Spleen (tissue), 11 donors: Measurements from ENCODE around the gene F11R. TPM values are rescaled to one million over a fixed set of nuclear protein-coding genes. Genes with fewer than 3 reads are reported as not detected.
A peak's percentile ranks its signal among the peaks of the same experiment; 100 is the strongest.

Source experiments
- DNase-seq: peaks from one replicate; pipeline ENCODE4 v3.0.0-alpha.2; 2020
- H3K27ac ChIP-seq, 8 donors: fragments of 200-600 bp; sonication (generic) in 7 of 8; 1 replicate in 4 of 8; 2 replicates in 4 of 8; pipeline versions ENCODE4 v1.5.0 to v1.8.0; 2016 to 2021; ENCODE audit warnings: inconsistent platforms in 4 of 8, mild to moderate bottlenecking in 4 of 8, moderate library complexity in 1 of 8
- H3K27me3 ChIP-seq, 7 donors: fragments of 200-600 bp; sonication (generic) in 6 of 7; replicated peaks in 1 of 7; 1 replicate in 4 of 7; 2 replicates in 3 of 7; pipeline versions ENCODE4 v1.5.0 to v1.8.0; 2016 to 2021; ENCODE audit warnings: inconsistent platforms in 3 of 7, mild to moderate bottlenecking in 1 of 7
- H3K36me3 ChIP-seq, 6 donors: fragments of 200-600 bp; sonication (generic) in 5 of 6; 1 replicate in 4 of 6; 2 replicates in 2 of 6; pipeline versions ENCODE4 v1.5.0 to v1.8.0; 2016 to 2021; ENCODE audit warnings: inconsistent platforms in 2 of 6
- H3K4me1 ChIP-seq, 6 donors: fragments of 200-600 bp; sonication (generic) in 5 of 6; 1 replicate in 3 of 6; 2 replicates in 3 of 6; pipeline versions ENCODE4 v1.5.0 to v1.8.0; 2016 to 2021; ENCODE audit warnings: inconsistent platforms in 3 of 6
- H3K4me3 ChIP-seq, 8 donors: fragments of 200-600 bp; sonication (generic) in 7 of 8; 1 replicate in 4 of 8; 2 replicates in 4 of 8; pipeline versions ENCODE4 v1.5.0 to v1.8.0; 2016 to 2021; ENCODE audit warnings: inconsistent platforms in 4 of 8, mild to moderate bottlenecking in 4 of 8, moderate library complexity in 2 of 8
- H3K9me3 ChIP-seq, 8 donors: fragments of 200-600 bp; sonication (generic) in 7 of 8; 1 replicate in 4 of 8; 2 replicates in 4 of 8; pipeline versions ENCODE4 v1.5.0 to v1.8.0; 2016 to 2021; ENCODE audit warnings: inconsistent platforms in 4 of 8
- POLR2A ChIP-seq, 3 donors: fragments of 450-650 bp; IDR thresholded peaks; one replicate each; pipeline ENCODE4 v1.5.1; 2017; ENCODE audit warnings: antibody characterized with exemption in 3 of 3, mild to moderate bottlenecking in 1 of 3
- POLR2AphosphoS5 ChIP-seq, 3 donors: sonication (generic); formaldehyde crosslinking; IDR thresholded peaks; one replicate each; pipeline ENCODE4 v1.5.1; 2017; ENCODE audit warnings: antibody characterized with exemption in 3 of 3
- WGBS, 5 donors: extraction: QIAGEN DNeasy Blood & Tissue Kit in 3 of 5; methylation state at CpG; one replicate each; pipeline versions ENCODE4 v1.1.5 to v1.1.7; 2013 to 2018; 5-methylcytosine and 5-hydroxymethylcytosine counted together
- intact Hi-C: fragments of 100-400 bp; cut with DNase I; formaldehyde crosslinking; loops from one replicate; pipeline ENCODE4 v1.15.0; 2023; ENCODE audit warnings: low total_unique reads
- polyA plus RNA-seq, 3 donors: library from polyadenylated mRNA; stranded (reverse); fragments of 200-250 nt; gene quantifications; one replicate each; pipeline ENCODE4 v1.2.1, GENCODE V29; 2013
- total RNA-seq, 7 donors: library from RNA; depleted of rRNA in 3 of 7; stranded (reverse); fragments of >200 nt in 3 of 7; fragmentation: NEBNext Ultra II Directional in 4 of 7; extraction: Animal tissue kit (Norgen Biotek cat#: 25700) in 4 of 7; gene quantifications; one replicate each; pipeline versions ENCODE4 v1.1.0 to v1.2.1, GENCODE V29; 2016 to 2021
- TF ChIP-seq, protein P1 (sequence below), 11 experiments: fragments of 200-600 bp in 7 of 11; fragments of 450-650 bp in 4 of 11; sonication (generic) in 4 of 11; IDR thresholded peaks in 8 of 11; conservative IDR thresholded peaks in 3 of 11; 1 replicate in 7 of 11; 2 replicates in 4 of 11; pipeline versions ENCODE4 v1.4.0 to v1.8.0; 2016 to 2021; ENCODE audit warnings: antibody characterized with exemption in 11 of 11, inconsistent platforms in 4 of 11, mild to moderate bottlenecking in 1 of 11
- donor health status: healthy with polysubstance abuse.
- donor health status: DM: no; HTN: no; CAD: no; lungs with moderate emphysema.
- donor health status: DM: no; HTN: no; CAD: no.
- donor health status: Bipolar disorder and iron deficiency.
- donor health status: healthy.
- donor health status: DM: no; HTN: no; CAD: no.
- donor health status: DM: yes; HTN: yes; CAD: no.

F11R gene
- total and polyA plus RNA-seq, 10 donors, result 6.4 to 77.2 (median 50.8) TPM

GRCh38 chr1:161013131-161013487 lies 7.8 kb downstream of the F11R start:
- DNase-seq, result no peak

GRCh38 chr1:161012420-161012819 lies 8.5 kb downstream of the F11R start:
- intact Hi-C loops, result no loop called here
- TF ChIP-seq POLR2AphosphoS5 (IDR thresholded peaks at IDR 0.05) (no peak), POLR2A (IDR thresholded peaks at IDR 0.05) (no peak)
- TF ChIP-seq, protein P1, sequence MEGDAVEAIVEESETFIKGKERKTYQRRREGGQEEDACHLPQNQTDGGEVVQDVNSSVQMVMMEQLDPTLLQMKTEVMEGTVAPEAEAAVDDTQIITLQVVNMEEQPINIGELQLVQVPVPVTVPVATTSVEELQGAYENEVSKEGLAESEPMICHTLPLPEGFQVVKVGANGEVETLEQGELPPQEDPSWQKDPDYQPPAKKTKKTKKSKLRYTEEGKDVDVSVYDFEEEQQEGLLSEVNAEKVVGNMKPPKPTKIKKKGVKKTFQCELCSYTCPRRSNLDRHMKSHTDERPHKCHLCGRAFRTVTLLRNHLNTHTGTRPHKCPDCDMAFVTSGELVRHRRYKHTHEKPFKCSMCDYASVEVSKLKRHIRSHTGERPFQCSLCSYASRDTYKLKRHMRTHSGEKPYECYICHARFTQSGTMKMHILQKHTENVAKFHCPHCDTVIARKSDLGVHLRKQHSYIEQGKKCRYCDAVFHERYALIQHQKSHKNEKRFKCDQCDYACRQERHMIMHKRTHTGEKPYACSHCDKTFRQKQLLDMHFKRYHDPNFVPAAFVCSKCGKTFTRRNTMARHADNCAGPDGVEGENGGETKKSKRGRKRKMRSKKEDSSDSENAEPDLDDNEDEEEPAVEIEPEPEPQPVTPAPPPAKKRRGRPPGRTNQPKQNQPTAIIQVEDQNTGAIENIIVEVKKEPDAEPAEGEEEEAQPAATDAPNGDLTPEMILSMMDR (IDR thresholded peaks at IDR 0.05 in 8 of 11, conservative IDR thresholded peaks at IDR 0.05 in 3 of 11), result no peak
- 91 to 96% (median 92%) methylated on average over 3 of the region's 3 CpGs for WGBS, 5 donors
- DNase-seq, result no peak
- H3K4me3 ChIP-seq, result peak overlapping the region in 1 of 8 donors; percentile 67
- H3K27ac ChIP-seq, result peak overlapping the region; percentile 85 to 98 (median 92)
- no peaks in the 10 kb centered on the region for H3K36me3 ChIP-seq
- no peaks in the 10 kb centered on the region for H3K9me3 ChIP-seq
- H3K27me3 ChIP-seq, result no peaks in the 10 kb centered on the region
- H3K4me1 ChIP-seq, result peaks cover 11 to 78% (median 50%) of the 10 kb centered on the region in 6 donors

More at GRCh38 chr1:161013131-161013487, 7.8 kb downstream of the F11R start:
- Histone ChIP-seq H3K27me3 (no peaks in the 10 kb centered on the region), H3K4me3 (peak overlapping the region in 6 of 8 donors; percentile 6 to 67 (median 27)), H3K9me3 (no peaks in the 10 kb centered on the region), H3K27ac (peak overlapping the region; percentile 85 to 98 (median 92)), H3K36me3 (no peaks in the 10 kb centered on the region), H3K4me1 (peaks cover 16 to 84% (median 55%) of the 10 kb centered on the region in 6 donors)
- TF ChIP-seq POLR2AphosphoS5 (IDR thresholded peaks at IDR 0.05) (no peak), POLR2A (IDR thresholded peaks at IDR 0.05) (no peak)
- TF ChIP-seq, protein P1 (IDR thresholded peaks at IDR 0.05 in 8 of 11, conservative IDR thresholded peaks at IDR 0.05 in 3 of 11), result no peak
- intact Hi-C loops, result no loop called here

DNA sequence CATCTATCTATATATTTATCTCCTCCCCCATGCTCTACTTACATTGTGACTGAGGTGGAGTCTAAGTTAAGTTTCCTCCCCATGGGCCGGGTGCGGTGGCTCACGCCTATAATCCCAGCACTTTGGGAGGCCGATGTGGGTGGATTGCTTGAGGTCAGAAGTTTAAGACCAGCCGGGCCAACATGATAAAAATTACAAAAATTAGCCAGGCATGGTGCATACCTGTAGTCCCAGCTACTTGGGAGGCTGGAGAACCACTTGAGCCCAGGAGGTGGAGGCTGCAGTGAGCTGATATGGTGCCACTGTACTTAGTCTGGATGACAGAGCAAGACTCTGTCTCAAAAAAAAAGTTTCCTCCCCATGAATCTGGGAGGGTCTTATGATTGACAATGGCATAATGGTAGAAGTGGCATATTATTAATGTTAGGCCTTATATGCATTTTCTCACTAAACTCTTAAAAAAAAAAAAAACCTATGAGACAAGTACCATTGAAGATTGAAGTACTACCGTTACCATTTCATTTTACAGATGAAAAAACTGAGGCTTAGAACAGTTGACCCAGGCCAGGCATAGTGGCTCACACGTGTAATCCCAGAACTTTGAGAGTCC lies 11.2 kb downstream of the F11R start:
- no peaks in the 10 kb centered on the region for H3K27me3 ChIP-seq
- intact Hi-C loops, result no loop called here
- no peak for DNase-seq
- WGBS, 5 donors, result 81 to 97% (median 93%) methylated on average over 7 of the region's 7 CpGs
- no peaks in the 10 kb centered on the region for H3K9me3 ChIP-seq
- H3K36me3 ChIP-seq, result no peaks in the 10 kb centered on the region
- no peak overlapping the region for H3K4me3 ChIP-seq
- H3K4me1 ChIP-seq, result peaks cover 11 to 58% (median 42%) of the 10 kb centered on the region in 6 donors
- no peak for TF ChIP-seq POLR2AphosphoS5 (IDR thresholded peaks at IDR 0.05)
- peak overlapping the region in 1 of 8 donors; percentile 10 for H3K27ac ChIP-seq

DNA sequence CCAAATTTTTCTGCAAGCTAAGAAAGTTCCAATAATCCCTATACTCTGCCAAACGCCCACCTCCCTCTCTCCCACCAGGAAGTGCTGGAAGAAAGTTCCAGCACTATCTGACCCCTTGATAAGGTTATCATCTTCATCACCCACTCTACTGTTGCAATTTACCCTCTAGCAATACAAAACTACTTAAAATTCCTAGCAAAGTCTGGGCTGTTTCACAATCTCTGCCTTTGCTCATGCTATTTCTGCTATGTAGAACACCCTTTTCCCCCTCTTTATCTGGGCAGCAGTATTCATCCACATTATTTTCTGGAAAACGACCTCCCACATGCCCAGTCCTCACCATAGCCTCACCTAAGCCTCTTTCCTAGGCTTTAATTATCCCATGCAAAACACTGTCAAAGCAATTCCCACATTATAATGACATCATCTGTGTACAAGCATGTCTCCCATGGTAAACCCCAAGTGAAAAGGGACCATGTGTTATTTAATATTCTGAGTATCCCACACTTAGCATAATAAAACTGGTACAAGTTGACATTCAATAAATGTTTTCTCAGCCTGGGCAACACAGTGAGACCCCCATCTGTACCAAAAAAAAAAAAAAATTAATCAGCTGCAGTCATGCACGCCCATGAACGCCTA lies 12.0 kb downstream of the F11R start:
- no peak for DNase-seq
- Histone ChIP-seq H3K27ac (peak overlapping the region in 1 of 8 donors; percentile 10), H3K27me3 (no peaks in the 10 kb centered on the region), H3K9me3 (no peaks in the 10 kb centered on the region), H3K36me3 (no peaks in the 10 kb centered on the region), H3K4me3 (no peak overlapping the region), H3K4me1 (peaks cover 9 to 51% (median 35%) of the 10 kb centered on the region in 6 donors)
- WGBS, 5 donors, result 70 to 77% (median 75%) methylated on average over 4 of the region's 4 CpGs
- TF ChIP-seq POLR2A (IDR thresholded peaks at IDR 0.05) (no peak), POLR2AphosphoS5 (IDR thresholded peaks at IDR 0.05) (no peak)
- TF ChIP-seq, protein P1 (IDR thresholded peaks at IDR 0.05 in 8 of 11, conservative IDR thresholded peaks at IDR 0.05 in 3 of 11), result no peak
- intact Hi-C loops, result no loop called here
